Central memory CD4-positive, alpha-beta T cell (primary cell): Measurements from ENCODE around the gene RAPGEF5.

Source experiments
- DNase-seq: peaks from one replicate; pipeline ENCODE4 v3.0.0; 2022

The RAPGEF5 gene

DNA sequence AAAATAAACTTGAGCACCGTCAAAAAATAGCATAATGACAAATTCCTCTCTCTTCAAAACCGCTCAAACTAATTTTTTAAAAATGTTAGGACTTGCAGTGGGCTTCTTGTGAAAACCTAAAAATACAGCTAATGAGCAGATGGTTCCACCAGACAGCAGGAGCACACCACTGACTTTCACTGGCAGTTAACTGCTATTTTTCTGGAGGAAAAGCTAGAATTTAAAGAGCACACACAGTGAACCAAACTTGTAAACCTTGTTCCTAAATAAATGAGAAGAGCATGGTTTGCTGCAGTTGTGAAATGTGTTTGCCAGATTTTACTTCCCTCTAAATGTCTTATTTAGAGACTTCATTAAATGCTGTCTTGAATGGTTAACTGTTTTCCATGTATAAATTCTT is 143.9 kb downstream of the RAPGEF5 start:
- DNase-seq: no peak

DNA sequence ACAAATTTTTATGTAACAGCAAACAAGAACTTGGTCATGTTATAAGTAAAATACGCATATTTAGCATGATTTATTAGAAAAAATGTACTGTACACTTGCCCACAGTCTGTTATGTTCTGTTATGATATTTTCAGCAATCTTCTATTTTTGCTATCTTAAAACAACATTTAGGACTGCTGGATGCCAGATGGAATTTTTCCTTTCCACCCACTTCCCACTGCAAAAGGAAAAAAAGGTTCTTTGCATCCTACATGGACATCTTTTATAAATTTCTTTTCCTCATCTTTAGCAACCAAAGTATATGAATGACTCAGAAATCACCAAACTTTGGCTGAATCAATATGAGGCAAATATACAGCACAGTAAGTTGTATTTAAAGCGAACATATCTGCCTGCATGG is 146.0 kb downstream of the RAPGEF5 start:
- no peak for DNase-seq

DNA sequence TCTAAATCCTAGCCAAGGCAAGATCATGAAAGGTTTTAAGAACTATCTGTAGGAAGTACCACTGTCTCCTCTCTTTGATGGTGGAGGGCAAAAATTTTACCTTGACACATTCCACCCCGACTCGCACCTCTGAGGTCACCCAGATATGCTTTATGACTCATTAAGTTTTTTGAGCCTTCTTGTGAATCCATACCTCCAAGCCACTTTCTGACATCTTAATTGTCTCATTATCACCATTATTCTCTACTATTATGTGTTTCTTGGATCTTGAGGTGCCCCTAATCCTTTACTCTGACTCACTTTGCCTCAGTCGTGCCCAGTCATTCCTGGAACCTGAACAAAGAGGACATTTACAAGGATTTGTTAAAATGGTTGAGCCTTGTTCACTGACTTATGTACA is 146.6 kb downstream of the RAPGEF5 start:
- DNase-seq: no peak

GRCh38 chr7:22208799-22209198 is 148.2 kb downstream of the RAPGEF5 start:
- DNase-seq: no peak

DNA sequence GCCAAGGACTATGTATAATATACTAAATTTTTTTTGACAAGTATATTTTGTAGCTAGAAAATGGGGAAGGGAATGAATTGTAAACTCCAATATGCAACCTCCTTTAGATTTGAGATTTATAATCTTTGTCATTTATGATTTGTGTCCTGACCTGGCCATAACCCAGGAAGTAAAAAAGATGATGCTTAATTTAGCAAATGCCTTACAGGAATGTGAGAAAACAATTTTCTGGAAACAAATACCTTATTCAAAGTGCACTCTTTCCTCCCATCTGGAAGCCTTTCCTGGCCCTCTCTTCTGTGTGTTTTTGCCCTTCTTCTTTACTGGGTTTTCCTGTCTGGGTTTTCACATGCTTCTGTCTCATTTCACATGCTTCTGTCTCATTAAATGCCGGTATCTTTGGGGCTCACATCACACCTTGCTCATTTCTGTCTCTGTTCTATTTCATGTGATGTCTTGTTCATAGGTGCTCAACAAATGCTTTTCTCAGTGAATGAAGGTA is 149.2 kb downstream of the RAPGEF5 start:
- DNase-seq: no peak

- DNase-seq: no peak
These were observed 151.3 kb downstream of the RAPGEF5 start for GRCh38 chr7:22205631-22206030.

GRCh38 chr7:22204312-22204711 is 152.6 kb downstream of the RAPGEF5 start:
- DNase-seq: no peak

DNA sequence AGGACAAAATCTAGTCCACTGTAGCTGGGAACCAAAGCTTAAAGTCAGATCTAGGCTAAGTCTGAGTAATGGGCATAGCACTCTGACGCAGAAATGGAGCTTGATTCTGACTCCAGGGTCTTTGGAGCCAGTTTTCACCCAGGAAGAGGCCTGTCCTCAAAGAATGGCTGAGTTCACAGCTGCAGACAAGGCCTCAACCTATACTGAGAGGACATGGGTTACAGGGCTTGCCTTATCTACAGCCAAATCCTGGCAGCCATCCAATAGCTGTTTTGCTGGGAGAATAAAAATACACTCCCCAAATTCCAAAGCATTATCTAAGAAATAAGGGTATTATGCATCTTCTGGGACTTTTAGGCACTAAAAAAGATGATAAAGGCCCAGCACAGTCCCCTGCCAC is 154.8 kb downstream of the RAPGEF5 start:
- DNase-seq: no peak

DNA sequence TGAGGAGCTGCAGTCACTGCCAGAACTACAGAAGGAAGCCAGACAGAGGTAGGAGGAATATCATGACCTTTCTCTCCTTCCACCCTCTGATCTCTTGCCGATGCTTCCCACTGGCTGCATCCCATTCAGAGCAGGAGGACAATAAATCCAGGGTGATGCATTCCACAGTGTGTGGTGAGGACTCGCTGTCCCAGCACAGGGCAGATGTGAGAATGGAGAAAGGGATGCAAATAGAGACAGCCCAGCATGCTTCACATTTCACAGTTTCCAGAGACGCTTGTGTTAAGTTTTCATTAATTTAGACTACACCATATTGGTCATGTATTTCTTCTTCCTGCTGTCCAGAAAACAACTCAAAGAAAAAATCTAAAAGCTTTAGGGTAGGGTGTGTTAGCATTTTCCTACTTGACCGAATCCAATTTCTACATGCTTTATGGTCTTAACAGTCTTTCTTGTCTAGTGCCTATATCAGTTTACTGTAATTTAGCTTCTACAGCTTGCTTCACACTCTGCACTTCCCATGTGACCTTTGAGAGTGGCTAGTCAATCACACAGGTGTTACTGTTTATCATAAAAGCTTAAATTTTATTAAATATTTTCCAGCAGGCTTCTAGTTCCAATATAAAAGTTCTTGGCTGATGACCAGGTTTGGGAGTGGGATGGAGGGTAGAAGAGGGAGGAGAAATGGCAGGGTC is 155.6 kb downstream of the RAPGEF5 start:
- no peak for DNase-seq

DNA sequence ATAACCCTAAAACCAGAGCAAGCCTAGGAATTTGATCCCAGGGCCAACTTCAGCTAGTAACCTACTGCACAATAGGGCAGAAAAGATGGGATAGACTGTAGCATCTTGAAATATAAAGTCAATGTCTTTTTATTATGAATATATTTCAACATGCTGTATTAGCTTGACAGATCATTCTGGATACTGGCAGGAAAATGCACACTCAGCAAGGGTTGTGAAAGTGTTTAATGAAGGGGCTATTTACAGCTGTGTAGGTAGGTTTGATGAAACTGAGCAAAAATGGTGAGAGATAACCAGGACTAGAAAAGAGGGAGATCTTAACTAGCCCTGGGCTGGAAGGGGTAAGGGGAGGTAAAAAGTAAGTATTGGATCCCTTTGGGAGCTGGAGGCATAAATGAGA is 156.2 kb downstream of the RAPGEF5 start:
- DNase-seq: no peak

DNA sequence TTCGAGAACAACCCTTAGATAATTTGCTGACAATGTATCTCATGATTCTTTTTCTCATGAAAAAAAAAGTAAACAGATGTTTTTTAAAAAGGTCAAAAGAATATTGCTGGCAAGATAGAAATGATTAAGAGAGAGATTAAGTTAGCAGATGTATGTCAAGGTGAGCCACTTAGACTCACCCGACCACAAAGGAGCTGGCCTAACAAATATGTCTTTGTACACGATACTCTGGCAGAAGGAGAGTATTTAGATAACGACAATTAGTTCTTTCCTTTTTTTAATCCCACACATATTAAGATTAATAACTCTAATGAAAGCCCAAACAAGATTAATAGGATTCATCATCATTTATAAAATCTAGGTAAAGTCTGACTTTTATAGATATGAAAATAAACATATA is 156.7 kb downstream of the RAPGEF5 start:
- DNase-seq: no peak

GRCh38 chr7:22197376-22197775 is 159.6 kb downstream of the RAPGEF5 start:
- no peak for DNase-seq

GRCh38 chr7:22196429-22196828 is 160.5 kb downstream of the RAPGEF5 start:
- no peak for DNase-seq

DNA sequence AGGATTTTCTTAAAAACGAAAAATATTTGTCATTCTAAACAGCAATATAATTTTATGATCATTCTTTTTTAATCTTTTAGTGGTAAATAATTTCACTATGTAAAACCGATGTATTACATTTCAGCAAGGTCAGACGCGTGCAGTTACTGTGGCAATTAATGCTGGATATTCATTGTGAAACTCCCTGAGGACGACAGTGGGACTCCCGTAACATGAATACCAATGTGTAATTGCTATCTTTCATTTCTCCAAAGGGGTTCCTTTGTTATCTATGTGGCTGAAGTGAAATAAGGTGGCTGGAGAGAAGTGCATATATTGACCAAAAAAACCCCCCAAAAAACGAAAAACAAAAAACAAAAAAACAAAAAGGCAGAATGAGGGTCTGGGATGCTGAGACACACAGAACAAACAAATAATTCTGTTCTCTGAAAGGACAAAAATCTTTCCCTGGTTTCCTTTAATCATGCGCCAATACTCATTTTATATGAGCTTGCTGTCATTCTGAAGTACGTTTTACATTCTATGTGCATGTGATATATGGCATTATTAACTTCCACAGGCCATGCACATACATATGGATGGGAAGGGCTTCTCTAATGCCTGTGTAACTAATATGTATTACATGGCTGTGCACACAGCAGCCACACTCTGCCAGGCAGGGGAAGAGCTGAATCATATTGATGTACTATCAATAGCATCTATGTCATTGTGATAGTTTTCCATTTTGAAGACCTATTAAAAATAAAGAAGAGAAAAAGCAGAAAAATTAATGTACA is 161.4 kb downstream of the RAPGEF5 start:
- no peak for DNase-seq

DNA sequence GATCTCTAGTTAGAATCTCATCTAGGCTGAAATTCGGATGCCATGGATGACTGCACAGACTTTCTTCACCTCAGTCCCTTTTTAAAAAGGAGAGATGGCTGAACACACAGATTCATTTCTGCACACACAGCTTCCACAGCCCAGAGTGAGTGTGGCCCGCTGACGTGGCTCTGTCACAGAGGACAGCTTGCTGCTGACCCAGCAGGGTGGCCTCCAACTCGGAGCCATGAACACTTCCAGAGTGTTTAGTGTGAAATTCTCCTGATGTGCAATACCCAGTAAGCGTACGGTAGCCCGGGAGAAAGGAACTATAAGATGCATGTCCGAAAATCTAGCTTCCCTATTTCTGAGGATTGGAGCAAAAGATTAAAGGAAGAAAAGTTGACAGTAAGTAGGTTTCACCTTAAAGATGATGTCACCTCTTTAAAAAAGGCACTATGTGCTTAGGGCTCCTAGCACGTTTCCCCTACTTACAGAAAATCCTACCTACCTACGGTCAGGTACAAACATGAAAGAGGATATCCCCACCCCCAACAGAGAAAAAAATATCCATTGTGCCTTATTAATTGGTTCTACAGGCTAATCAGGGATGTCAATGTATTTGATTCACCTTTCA is 162.2 kb downstream of the RAPGEF5 start:
- DNase-seq: no peak

DNA sequence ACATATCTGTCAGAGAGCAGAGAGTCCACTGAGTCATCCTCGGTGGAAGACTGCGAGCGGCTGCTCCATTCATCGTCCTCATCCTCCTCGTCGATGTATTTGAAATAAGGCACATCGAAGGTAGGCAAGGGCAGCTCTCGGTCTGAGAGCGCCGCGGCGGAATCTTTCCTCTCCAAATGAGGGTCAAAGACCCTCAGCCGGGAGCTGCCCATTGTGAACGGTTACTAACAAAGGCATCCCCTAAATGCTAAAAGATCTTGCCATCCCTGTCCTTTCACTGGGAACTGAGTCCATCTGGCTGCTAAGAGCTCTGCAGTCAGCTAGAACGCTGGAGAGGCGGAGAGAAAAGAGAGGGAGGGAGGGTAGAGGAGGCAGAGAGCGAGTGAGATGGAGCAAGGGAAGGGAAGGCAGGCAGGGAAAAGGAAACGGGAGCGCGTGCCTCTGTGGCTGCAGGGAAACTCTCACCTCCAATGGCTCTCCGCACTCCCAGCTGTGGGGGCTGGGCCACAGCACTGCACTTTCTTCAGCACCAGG is 163.4 kb downstream of the RAPGEF5 start:
- no peak for DNase-seq

- DNase-seq: no peak
These were observed 164.2 kb downstream of the RAPGEF5 start for GRCh38 chr7:22192801-22193200.

GRCh38 chr7:22190736-22191135 is 166.2 kb downstream of the RAPGEF5 start:
- DNase-seq: no peak

DNA sequence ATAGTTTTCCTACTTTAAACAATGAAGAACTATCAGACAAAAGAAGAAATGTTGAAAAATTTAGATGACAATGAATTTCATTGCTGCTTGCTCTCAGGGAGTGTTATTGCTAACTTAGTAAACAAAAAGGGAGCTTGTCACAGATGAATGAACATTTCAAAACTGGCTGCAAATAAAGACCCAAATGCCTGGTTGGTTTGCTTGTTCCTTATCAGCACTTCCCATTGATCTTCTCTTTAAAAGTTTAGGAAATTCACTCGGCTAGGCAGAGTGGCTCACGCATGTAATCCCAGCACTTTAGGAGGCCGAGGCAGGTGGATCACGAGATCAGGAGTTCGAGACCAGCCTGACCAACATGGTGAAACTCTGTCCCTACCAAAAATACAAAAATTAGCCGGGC is 167.2 kb downstream of the RAPGEF5 start:
- DNase-seq: no peak

DNA sequence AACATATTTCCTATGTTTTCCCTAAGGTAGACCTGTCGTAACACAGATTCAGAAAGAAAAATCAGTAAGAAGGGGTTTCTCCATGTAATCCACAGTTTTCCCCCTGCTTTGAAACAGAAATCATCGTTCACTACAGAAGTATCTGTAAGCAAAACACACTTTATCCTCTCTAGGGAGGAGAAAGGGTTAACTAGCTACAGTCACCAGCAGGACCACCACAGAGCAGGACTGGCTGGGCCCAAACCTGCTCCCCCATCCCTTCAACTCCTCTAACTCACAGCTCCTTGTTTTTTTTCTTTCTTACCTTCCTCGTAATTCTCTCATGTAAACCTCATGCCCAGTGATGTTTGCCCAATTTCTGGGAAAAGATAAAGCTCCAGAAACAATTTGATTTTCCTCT is 167.7 kb downstream of the RAPGEF5 start:
- no peak for DNase-seq

- DNase-seq: no peak
These were observed 169.1 kb downstream of the RAPGEF5 start for GRCh38 chr7:22187691-22188348.

- no peak for DNase-seq
These were observed 171.4 kb downstream of the RAPGEF5 start for GRCh38 chr7:22185559-22185958.

- no peak for DNase-seq
These were observed 172.3 kb downstream of the RAPGEF5 start for GRCh38 chr7:22184549-22185199.
